ENCODE results near the gene PYGB.

DNA sequence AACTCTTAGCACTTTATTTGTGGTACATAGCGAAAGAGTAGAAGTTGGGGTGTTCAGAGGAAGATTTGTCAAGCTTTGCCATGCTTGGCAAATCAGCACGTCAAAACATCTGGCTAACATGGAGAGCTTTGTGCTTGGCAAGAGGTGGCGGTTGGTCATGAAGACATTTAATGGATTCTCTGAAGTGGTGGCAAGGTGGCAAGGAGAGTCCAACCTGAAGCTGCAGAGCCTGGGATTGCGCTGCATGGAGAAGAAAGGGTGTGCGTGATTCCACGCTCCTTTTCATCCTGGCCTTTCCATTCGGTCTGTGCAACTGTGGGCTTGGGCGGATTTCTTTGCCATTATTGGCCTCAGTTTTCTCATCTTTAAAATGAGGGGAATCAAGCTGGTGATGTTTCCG lies 3.1 kb downstream of the PYGB start:
- no peak for TF ChIP-seq POLR2A (IDR thresholded peaks at IDR 0.05)
- TF ChIP-seq CTCF (IDR thresholded peaks at IDR 0.05) = no peak

Measured in thyroid gland (tissue), 4 donors.